ENCODE data around the gene MED25. TPM values are rescaled to one million over a fixed set of nuclear protein-coding genes. Genes with fewer than 3 reads are reported as not detected.

Gene MED25
- total and polyA plus RNA-seq, 2 of the 8 experiments (the other 6 are each of a cell fraction or from before 2014, with no cell fraction given) = 21.6 to 71.4 TPM

DNA sequence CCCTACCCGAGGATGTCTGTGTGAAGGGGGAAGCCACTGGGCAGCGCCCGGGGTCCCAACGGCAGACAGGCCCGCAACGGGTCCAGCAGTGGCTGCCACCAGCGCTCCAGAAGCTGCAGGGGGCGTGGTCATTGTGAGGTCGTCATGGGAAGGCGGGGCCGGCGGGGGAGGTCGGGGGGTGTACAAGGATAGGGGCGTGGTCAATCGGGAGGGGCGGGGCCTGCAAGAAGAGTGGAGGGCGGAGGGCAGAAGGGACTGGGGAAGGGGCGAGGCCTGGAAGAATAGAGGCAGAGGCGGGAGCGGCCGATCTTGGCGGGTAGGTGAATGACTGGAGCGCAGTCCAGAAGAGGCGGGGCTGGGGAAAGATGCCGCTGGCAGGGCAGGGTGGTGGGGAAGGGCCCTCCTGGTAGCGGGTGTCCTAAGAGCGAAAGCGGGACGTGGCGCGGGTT is 9.4 kb upstream of the MED25 start:
- Histone ChIP-seq H3K14ac (ENCODE audit: insufficient read length) (no peak overlapping the region), H3K79me1 (ENCODE audit: low read depth, low read length) (0 out of 2 replicates have a peak, but pooled peaks cover 2% of the 10 kb centered on the region), H2BK20ac (ENCODE audit: low read length) (no peak overlapping the region), H4K8ac (ENCODE audit: extremely low read depth, insufficient read depth, low read length) (no peak overlapping the region; the same call in 1 of the 2 replicates), H3K18ac (ENCODE audit: extremely low read depth, low read length) (peak overlapping the region; percentile 88), H3K27ac (ENCODE audit: low read depth, low read length) (no peak overlapping the region; the same call in 1 of the 2 replicates), H3K4me3 (ENCODE audit: extremely low read depth in 1 of 4, insufficient read depth in 2 of 4, low read depth in 3 of 4, low read length in 4 of 4) (peak overlapping the region; percentile 40 to 61 (median 52)), H3K23ac (ENCODE audit: insufficient read length) (no peak overlapping the region), H4K5ac (ENCODE audit: insufficient read length, low read depth, low read length) (no peak overlapping the region), H2BK5ac (ENCODE audit: low read depth, low read length) (peak overlapping the region; percentile 78), H3K27me3 (replicated peaks in 1 of 4; ENCODE audit: control insufficient read depth in 3 of 4, extremely low read depth in 1 of 4, insufficient read depth in 3 of 4, low read length in 3 of 4) (no peaks in the 10 kb centered on the region), H2AFZ (ENCODE audit: low read length) (no peak overlapping the region), H2BK15ac (ENCODE audit: low read length) (no peak overlapping the region), H4K20me1 (replicated peaks in 1 of 2; ENCODE audit: control insufficient read depth in 1 of 2, insufficient read depth in 2 of 2, low read length in 2 of 2) (peaks cover 0 to 9% of the 10 kb centered on the region in 2 experiments), H3K79me2 (ENCODE audit: control insufficient read depth in 1 of 2, insufficient read depth in 2 of 2, low read length in 2 of 2) (no peaks in the 10 kb centered on the region), H2AK5ac (ENCODE audit: low read depth, low read length) (no peak overlapping the region), H3K4ac (replicated peaks; ENCODE audit: insufficient read length, low read depth, low read length) (no peak overlapping the region), H2BK120ac (replicated peaks; ENCODE audit: low read depth, low read length) (peak overlapping the region; percentile 4), H3K4me2 (ENCODE audit: insufficient read depth in 1 of 2, low read depth in 2 of 2, low read length in 2 of 2) (peak overlapping the region; percentile 68 to 93), H3K9ac (replicated peaks in 1 of 4; ENCODE audit: extremely low read depth in 1 of 4, low read depth in 3 of 4, low read length in 3 of 4) (peak overlapping the region in 3 of 4 experiments; percentile 54 to 62 (median 58); a peak in 6 of 7 replicates), H4K91ac (replicated peaks; ENCODE audit: insufficient read length, low read length) (no peak overlapping the region), H3K36me3 (ENCODE audit: control insufficient read depth in 2 of 4, insufficient read depth in 4 of 4, low read length in 3 of 4) (peaks cover 0 to 3% (median 1%) of the 10 kb centered on the region in 4 experiments; a peak in 6 of 8 replicates), H3K9me3 (ENCODE audit: insufficient read depth in 2 of 2, low read depth in 1 of 2, low read length in 1 of 2) (no peaks in the 10 kb centered on the region), H2BK12ac (ENCODE audit: low read depth, low read length) (peak overlapping the region; percentile 85; the same call in 1 of the 2 replicates), H3K23me2 (ENCODE audit: low read depth, low read length) (peaks cover 2% of the 10 kb centered on the region; the same call in 1 of the 2 replicates), H3K4me1 (replicated peaks in 1 of 4; ENCODE audit: control insufficient read depth in 3 of 4, insufficient read depth in 4 of 4, low read length in 3 of 4) (peaks cover 6 to 17% (median 12%) of the 10 kb centered on the region in 4 experiments), H3K56ac (replicated peaks; ENCODE audit: insufficient read length, low read depth, low read length) (no peak overlapping the region)
- CTCF ChIA-PET (ENCODE audit: partially characterized antibody) = interaction anchor here (0.7 to 1.6 kb wide), 2 partner anchors 61 to 119 kb away, joined by 3 to 4 read pairs; partner anchors contain the start of gene ADM5
- FAIRE-seq (peak; percentile 65), DNase-seq (ENCODE audit: low read depth in 1 of 2, low spot score in 2 of 2) (peak; percentile 94 to 99)
- 10% methylated on average over 13 of the region's 31 CpGs; no CpG with 5 or more reads in 1 of the 2 experiments for WGBS, 2 experiments (ENCODE audit: extremely low coverage in 1 of 2, insufficient coverage in 1 of 2, insufficient read length in 1 of 2, insufficient replicate concordance in 2 of 2, low coverage in 1 of 2, low lambda C conversion rate in 2 of 2, missing lambda C conversion rate in 1 of 2)
- POLR2A ChIA-PET (ENCODE audit: partially characterized antibody) = interaction anchor here (0.8 to 4.1 kb wide), 7 partner anchors 11 to 143 kb away, joined by 3 to 26 read pairs (median 3); partner anchors contain the start of genes ADM5, BCL2L12, IRF3 and PTOV1
- TF ChIP-seq CREB1 (IDR thresholded peaks at IDR 0.05) (peak; percentile 73), SIN3A (conservative IDR thresholded peaks at IDR 0.05 in 1 of 2, IDR thresholded peaks at IDR 0.05 in 1 of 2; ENCODE audit: low read depth in 1 of 2, low read length in 2 of 2) (no peak; a peak in 1 of 4 replicates), RXRA (IDR thresholded peaks at IDR 0.05; ENCODE audit: insufficient read depth, low read depth, low read length) (no peak), SP4 (IDR thresholded peaks at IDR 0.05; ENCODE audit: low read length) (no peak), GABPA (IDR thresholded peaks at IDR 0.05; ENCODE audit: borderline replicate concordance, insufficient read depth, low read length) (no peak), SIX5 (IDR thresholded peaks at IDR 0.05; ENCODE audit: low read depth, low read length) (no peak), RFX5 (IDR thresholded peaks at IDR 0.05; ENCODE audit: borderline replicate concordance, low read depth, low read length) (no peak), NANOG (IDR thresholded peaks at IDR 0.05; ENCODE audit: insufficient read depth, low read depth, low read length, poor library complexity, severe bottlenecking) (no peak), SAP30 (IDR thresholded peaks at IDR 0.05; ENCODE audit: insufficient read depth, insufficient replicate concordance, low read length) (no peak), EZH2 (IDR thresholded peaks at IDR 0.05; ENCODE audit: low read depth, low read length, severe bottlenecking) (no peak), POLR2A (IDR thresholded peaks at IDR 0.05; ENCODE audit: control extremely low read depth in 1 of 2, low read depth in 2 of 2, low read length in 2 of 2) (peak; percentile 66 to 80; a peak in 2 of 3 replicates), JUN (IDR thresholded peaks at IDR 0.05; ENCODE audit: low read depth, low read length) (no peak), KDM5A (IDR thresholded peaks at IDR 0.05; ENCODE audit: low read length) (no peak)
